HG02981 (cell line): ENCODE measurements around the gene SPEG.
"Not testable (repeated sequence)": the region's sequence is repeated elsewhere in the genome, so short reads cannot be mapped to it uniquely, and the experiment has no call there.

Experiments
- ATAC-seq: cut with Tn5 transposase; IDR thresholded peaks from one replicate; pipeline ENCODE4 v1.9.1; 2021; ENCODE audit warnings: mild to moderate bottlenecking, moderate library complexity; ENCODE audit not compliant: unreplicated experiment

Gene SPEG

DNA sequence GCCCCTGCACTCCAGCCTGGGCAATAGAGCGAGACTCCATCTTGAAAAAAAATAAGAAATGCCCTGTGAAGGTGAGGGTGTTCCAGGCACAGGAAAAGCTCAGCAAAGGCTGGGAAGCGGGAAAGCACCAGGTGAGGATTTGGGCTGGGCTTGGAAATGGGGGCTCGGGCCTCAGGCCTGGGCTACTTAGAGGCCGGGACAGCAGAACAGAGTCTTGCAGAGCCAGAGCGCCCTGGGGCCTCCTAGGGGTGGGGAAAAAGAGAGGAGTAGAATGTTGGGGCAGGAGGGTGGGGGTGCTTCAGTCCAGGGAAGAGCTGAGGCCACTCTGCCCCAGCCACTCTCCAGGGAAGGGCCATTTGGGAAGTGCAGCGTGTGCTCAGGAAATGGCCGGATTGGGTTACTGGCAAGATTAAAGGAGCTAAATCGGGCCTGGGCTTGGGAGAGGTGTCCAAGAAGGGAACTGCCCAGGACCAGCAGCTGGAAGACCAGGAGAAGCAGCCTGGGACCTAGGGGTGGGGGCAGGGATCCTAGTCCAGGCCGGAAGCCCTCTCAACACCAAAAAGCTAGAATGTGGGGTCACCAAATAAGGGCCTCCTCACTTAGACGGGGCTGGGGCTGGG lies 30.2 kb upstream of the SPEG start:
- no peak for ATAC-seq

DNA sequence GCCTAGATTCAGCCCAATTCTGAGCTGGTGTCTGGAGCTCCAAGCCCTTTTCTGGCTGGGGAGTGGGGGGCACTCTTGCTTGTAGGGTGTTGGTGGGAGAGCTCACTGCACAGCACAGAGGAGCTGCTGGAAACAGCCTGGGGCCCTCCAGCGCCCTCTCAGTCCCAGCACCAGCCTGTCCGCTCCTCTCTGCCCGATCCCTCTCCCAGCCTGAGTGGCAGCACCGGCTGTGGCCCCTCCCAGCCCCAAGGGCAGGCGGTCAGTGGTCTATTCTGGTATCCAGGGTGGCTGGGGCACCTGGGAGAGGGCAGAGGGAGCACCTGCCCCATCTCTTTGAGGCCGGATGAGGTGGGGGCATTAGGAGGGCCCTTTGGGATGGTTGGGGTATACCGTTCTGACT lies 29.7 kb upstream of the SPEG start:
- ATAC-seq, result no peak

DNA sequence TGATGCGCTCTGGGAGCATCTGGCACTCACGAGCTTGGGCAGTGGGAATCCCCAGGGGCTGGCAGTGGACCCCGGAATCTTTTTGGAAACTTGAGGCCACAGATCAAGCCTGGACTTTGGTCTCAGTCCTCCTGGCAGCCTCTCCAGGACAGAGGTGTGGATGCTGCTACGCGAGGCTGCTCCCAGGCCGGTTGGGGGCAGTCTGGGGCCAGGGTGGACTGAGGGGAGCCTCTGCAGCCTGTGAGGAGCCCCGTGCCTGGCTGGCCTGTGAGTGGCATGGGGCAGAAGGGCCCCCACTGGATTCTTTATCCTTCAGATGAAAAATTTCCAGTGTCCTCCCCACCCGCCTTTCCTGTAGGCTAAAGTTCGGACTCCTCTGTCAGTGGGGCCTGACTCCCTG lies 29.2 kb upstream of the SPEG start:
- ATAC-seq, result no peak

DNA sequence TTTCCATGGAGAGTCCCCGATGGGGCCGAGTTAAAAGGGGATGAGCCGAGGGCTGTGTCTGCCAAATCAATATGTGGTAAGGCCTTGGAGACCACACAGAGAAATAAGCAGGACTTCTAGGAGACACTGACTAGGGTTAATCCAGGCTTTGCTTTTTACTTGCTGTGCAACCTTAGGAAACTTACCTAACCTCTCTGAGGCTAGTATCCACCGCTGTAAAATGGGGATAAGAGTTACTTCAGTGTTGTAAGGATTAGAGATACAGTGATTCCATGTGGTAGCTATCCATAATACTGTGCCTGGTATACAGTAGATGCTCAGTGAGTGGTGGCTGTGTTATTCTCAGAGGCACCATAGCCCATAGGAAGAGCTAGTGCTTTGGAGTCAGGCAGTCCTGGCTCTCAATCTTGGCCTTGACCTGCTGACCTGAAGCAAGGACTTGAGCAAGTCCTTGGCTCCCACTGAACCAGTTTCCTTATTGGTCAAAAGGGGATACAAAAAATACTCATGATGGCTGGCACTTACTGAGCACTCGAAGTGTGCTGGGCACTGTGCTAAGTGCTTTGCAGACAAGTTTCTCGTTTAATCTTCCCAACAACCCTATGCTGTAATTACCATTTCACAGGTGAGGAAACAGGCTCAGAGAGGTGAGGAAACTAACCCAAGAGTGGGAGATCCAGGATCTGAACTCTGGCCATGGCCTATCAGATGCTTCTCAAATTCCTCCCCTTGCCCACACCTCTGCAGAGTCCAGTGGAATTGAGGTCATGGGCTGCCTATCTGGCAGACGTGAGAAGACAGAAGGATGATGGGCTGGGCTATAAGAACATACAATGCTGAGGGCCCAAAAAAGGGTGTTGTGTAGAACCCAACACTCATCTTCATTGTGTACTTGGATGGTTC lies 28.4 kb upstream of the SPEG start:
- ATAC-seq, result no peak

DNA sequence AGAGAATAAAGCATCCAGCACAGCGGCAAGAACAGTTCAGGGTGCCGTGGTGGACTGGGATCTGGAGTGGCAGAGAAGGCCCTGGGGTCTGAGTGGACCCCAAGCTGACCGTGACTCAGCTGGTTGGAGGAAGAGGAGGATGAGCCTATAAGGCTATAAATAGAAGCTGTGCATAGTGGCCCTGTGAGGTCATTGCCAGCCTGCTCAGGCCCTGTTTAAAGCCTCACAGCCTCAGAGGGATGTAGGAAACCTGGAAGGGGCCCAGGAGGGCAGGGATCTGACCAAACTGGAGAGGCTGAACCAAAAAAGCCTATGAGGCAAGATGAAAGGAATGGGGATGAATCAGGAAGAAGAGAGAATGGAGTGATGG lies 27.8 kb upstream of the SPEG start:
- ATAC-seq, result no peak

DNA sequence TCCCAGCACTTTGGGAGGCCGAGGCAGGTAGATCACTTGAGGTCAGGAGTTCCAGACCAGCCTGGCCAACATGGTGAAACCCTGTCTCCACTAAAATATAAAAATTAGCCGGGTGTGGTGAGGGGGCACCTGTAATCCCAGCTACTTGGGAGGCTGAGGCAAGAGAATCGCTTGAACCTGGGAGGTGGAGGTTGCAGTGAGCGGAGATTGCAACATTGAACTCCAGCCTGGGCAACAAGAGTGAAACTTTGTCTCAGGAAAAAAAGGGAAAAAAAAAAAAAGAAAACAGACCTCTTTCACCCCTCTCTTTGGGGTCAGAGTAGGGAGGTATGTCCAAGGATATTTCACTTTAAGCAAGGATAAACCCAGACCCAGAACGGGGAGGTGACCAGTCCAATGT lies 27.3 kb upstream of the SPEG start:
- ATAC-seq, result not testable (repeated sequence)

DNA sequence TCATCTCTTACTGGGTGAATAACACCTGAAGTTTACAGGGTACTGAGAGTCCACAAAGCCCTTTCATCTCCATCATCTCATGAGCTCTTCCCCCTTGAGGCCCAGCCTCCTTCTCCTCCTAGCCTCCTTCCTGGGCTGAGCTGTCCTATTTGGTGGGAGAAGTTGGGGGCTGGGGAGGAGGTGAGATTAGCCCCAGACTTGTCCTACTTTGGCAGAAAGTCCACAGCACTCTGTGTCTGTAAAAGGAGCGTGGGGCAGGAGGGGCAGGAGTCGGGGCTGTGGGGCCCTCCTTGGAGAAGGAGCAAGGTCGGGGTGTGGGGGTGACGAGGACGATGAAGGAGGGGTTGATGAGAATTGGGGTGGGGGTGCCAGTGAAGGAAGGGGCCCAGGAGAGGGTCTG lies 26.4 kb upstream of the SPEG start:
- no peak for ATAC-seq

DNA sequence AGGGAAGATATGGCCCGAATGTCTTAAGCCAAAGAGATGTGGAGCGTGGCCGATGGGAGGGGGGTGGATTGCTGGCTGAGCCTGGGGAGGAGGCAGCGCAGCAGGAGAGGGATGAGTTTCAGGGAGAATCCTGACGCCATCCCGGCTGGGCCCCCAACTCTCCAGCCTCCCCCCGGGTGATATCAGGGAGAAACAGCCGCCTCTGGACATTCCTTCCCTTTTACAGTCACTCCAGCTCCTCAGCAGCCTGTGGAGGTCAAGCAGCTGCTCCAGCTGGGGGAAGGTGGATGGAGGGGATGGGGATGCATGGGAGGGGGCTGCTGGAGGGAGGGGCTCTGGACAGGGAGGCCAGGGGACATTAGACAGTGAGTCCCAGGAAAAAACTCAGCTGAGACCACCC lies 26.0 kb upstream of the SPEG start:
- ATAC-seq, result no peak

DNA sequence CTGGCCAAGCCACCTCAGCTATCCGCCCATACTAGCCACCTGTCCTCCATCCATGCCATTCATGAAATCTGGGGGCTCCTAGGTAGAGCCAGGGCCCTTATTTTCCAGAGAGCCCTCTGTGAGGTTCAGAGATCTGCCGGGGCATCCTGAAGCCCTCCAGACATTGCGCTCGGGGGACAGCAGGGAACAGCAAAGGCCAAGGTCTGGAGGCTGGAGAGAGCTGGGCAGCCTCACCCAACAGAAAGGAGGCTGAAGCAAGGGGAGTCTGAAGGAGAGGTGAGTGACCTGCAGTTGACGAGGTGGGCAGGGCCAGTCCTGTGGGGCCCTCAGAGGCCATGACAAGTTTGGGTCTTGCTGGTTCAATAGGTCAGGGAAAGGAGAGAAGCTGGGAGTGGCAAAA lies 25.0 kb upstream of the SPEG start:
- ATAC-seq, result no peak

DNA sequence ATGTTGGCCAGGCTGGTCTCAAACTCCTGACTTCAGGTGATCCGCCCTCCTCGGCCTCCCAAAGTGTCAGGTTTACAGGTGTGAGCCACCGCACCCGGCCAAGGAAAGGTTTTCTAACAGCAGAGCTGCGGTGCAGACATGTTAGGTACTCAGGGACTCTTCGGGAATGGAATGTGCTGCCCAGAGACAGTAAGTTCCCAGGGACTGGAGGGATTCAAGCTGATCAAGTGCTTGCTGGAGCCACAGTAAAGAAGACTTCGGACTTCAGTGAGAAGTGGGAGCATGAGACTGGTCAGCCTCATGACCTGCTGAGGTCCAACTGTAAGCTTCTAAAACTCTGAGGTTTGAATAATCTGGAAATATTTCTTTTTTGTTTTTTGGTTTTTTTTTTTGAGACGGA lies 24.3 kb upstream of the SPEG start:
- ATAC-seq, result no peak

DNA sequence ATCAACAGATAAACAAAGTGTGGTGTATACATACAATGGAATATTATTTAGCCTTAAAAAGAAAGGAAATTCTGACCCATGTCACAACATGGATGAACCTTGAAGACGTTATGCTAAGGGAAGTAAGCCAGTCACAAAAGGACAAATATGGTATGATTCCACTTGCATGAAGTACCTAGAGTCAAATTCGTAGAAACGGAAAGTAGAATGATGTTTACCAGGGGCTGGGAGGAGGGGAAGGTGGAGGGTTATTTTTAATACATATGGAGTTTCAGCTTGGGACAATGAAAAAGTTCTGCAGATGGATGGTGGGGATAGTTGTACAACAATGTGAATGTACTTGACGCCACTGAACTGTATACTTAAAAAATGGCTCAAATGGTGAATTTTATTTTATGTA lies 19.8 kb upstream of the SPEG start:
- ATAC-seq, result no peak

DNA sequence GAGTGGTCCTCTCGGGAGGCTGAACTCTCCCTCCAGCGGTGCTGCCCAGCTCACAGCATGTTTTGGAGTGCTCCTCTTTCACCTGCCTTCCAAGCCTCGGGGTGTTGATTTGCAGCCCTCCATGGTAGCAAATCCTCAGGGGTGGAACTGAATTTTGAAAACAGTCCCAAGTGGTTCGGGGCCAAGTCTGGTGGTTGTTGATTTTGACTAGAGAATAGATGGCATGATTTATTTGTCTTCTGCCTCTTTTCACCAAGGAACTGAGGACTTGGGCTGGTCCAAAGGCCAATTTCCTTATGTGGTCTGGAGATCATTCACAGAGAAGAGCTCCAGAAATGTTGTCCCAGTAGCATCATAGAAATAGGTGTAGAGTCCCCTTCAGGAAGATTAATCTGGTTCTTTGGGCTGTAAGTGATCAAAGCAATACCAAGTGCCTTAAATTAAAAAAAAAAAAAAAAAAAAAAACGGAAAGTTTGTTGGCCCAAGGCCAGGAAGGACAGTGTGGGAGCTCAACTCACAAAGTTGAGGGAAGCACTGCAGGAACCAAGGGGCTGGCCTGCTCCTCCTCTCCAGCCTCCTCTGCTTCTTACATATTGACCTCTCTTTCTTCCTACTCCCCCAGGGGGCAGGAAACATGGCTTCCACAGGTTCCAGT lies 18.9 kb upstream of the SPEG start:
- no peak for ATAC-seq

DNA sequence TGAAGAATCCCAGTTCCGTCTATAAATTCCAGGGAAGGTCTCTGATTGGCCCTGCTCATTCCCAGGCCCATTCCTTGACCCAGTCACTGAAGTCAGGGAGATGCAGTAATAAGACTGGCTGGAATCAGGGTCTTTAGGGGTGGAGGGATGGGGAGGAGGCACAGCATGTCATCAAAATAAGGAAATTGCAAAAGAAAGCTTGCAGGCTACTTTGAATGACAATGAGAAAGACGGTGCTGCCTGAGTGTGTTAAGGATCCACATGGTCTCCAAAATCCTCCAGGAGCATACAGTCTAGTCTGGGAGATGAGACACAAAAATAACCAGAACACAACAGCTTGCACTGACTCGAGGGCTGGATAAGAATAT lies 18.4 kb upstream of the SPEG start:
- no peak for ATAC-seq

DNA sequence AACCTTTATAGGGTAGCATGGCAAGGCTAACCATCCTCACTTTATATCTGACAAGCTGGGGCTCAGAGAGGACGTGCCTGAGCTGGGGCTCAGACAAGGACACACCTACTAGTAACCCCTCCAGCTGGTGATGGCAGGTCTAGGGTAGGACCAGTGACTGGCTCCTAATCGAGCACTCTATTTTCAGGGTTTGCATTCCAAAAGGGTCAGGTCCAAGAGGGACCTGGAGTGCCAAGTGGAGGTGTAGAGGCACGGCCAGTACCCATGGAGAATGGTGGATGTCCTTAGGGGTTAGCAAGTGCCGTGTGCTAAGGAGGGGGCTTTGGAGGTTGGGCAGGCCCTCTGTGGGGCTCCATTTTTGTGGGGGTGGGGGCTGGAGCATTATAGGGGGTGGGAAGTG lies 17.7 kb upstream of the SPEG start:
- ATAC-seq, result no peak

DNA sequence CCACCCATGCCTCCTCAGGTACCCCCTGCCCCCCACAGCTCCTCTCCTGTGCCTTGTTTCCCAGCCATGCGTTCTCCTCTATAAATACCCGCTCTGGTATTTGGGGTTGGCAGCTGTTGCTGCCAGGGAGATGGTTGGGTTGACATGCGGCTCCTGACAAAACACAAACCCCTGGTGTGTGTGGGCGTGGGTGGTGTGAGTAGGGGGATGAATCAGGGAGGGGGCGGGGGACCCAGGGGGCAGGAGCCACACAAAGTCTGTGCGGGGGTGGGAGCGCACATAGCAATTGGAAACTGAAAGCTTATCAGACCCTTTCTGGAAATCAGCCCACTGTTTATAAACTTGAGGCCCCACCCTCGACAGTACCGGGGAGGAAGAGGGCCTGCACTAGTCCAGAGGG lies 17.3 kb upstream of the SPEG start:
- ATAC-seq, result no peak

DNA sequence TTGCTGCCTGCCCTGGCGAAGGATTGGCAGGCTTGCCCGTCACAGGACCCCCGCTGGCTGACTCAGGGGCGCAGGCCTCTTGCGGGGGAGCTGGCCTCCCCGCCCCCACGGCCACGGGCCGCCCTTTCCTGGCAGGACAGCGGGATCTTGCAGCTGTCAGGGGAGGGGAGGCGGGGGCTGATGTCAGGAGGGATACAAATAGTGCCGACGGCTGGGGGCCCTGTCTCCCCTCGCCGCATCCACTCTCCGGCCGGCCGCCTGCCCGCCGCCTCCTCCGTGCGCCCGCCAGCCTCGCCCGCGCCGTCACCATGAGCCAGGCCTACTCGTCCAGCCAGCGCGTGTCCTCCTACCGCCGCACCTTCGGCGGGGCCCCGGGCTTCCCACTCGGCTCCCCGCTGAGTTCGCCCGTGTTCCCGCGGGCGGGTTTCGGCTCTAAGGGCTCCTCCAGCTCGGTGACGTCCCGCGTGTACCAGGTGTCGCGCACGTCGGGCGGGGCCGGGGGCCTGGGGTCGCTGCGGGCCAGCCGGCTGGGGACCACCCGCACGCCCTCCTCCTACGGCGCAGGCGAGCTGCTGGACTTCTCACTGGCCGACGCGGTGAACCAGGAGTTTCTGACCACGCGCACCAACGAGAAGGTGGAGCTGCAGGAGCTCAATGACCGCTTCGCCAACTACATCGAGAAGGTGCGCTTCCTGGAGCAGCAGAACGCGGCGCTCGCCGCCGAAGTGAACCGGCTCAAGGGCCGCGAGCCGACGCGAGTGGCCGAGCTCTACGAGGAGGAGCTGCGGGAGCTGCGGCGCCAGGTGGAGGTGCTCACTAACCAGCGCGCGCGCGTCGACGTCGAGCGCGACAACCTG lies 16.3 kb upstream of the SPEG start, which contains the start of gene DES:
TSS of gene DES (plus strand) at position 223 of the 857 bp plus-strand sequence. CDS start at position 309, 86 bp downstream.
- ATAC-seq, result no peak

DNA sequence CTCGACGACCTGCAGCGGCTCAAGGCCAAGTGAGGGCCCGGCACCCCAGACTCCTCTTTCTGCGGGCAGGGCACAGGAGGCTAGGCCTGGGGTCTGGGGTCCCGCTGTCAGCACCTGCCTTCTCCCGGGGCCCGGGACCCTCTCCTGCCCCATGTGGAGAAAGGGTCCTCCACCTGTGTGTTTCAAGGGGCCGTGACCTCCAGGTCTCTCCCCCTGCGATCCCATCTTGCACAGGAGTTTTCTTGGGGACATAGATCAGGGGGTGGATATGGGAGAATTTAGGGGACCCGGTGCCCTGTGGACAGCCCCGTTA lies 15.7 kb upstream of the SPEG start:
- ATAC-seq, result no peak

DNA sequence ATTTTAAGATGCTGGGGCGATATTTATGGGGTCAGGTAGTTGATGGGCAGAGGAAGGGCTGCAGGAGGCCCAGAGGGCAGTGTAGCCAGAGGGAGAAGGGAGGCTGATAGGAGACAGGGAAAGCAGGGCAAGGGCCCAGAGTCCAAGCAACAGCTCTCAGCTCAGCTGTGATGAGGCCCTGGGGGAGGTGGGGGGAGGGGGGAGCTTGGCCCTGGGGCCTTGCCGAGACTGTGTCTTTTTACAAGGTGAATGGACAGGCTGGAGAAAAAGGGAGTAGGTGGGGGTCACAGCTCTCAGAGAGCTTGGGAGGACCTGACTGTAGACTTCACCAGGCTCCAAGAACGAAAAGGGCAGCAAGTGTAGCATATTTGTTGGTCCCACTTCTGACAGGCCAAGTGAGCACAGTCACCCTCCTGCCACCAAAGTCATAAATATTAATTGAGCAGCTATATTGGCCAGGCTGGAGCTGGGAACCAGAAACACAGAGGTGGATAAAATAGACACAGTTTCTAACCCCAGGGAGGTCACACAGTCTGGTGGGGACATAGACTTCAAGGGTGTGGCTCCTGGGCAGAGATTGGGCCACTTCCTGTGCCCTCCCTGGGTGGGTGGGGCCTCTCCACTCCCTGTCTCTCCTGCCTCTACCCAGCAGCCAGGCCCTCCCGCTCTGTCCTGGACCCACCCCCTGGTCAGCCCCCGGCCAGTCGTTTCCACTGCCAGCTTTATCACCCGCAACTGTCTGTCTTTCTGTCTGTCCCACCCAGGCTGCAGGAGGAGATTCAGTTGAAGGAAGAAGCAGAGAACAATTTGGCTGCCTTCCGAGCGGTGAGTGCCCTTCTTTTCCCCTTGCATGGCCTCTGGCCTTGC lies 15.1 kb upstream of the SPEG start:
- no peak for ATAC-seq

DNA sequence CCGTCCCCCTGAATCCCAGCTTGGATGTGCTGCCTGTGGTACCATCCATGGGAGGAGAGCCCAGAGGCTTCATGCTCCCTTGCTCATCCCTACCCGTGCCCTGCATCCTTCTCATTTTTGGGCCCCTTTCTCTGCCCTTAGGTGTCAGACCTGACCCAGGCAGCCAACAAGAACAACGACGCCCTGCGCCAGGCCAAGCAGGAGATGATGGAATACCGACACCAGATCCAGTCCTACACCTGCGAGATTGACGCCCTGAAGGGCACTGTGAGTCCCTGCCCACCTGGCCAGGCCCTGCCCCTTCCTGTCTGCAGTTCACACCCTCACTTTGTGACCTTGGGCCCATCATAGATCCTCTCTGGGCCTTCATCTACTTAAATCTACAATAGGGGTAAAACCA lies 14.0 kb upstream of the SPEG start:
- no peak for ATAC-seq

DNA sequence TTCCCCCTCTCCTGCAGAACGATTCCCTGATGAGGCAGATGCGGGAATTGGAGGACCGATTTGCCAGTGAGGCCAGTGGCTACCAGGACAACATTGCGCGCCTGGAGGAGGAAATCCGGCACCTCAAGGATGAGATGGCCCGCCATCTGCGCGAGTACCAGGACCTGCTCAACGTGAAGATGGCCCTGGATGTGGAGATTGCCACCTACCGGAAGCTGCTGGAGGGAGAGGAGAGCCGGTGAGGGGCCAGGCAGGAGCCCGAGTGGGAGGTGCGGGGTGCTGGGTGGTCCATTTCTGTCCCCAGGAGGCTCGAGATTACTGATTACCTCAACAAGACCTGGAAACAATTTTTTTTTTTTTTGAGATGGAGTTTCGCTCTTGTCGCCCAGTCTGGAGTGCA lies 13.3 kb upstream of the SPEG start:
- ATAC-seq, result no peak
